GM12865 (cell line): ENCODE measurements around the gene LRRC14B.
"Not testable (repeated sequence)": the region's sequence is repeated elsewhere in the genome, so short reads cannot be mapped to it uniquely, and the experiment has no call there.

Experiments used
- DNase-seq: peaks from one replicate; pipeline ENCODE4 v3.0.0; 2010; ENCODE audit warnings: low read depth
- H3K4me3 ChIP-seq: 2 replicates; pipeline ENCODE4 v1.5.1; 2011; ENCODE audit warnings: mild to moderate bottlenecking, low read depth, low read length, control low read depth
- CTCF ChIP-seq: IDR thresholded peaks from 2 replicates; pipeline ENCODE4 v1.5.1; 2011; ENCODE audit warnings: low read length, control low read depth, low read depth, inconsistent platforms; ENCODE audit not compliant: insufficient read depth; ENCODE audit errors: missing control alignments

The LRRC14B gene

DNA sequence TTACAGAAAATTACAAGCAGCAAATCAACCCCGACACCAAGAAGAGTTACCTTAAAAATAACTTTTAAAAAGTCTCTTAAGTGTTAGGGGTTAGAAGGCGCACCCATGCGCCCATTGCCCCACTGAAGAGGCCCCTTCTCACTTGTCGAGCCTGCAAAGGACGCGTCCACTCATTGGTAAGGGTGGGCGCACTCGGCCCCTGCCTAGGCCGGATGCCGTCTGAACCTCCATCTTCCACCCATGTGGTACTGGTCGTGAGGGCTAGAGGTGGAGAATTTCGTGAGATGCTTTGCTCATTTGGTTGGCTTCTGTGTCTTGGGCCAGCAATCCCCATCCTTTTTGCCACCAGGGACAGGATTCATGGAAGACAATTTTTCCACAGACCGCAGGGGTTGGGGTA lies 27.5 kb upstream of the LRRC14B start:
- no peak for DNase-seq
- TF ChIP-seq CTCF, result no peak
- H3K4me3 ChIP-seq, result no peak overlapping the region

DNA sequence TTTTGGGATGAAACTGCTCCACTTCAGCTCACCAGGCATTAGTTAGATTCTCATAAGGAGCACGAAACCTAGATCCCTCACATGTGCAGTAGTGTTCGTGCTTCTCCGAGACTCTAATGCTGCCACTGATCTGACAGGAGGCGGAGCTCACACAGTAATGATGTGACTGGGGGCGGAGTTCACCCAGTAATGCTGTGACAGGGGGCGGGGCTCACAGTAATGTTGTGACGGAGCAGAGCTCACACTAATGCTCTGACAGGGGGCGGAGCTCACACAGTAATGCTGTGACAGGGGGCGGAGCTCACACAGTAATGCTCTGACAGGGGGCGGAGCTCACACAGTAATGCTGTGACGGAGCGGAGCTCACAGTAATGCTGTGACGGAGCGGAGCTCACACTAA lies 27.1 kb upstream of the LRRC14B start:
- no peak overlapping the region for H3K4me3 ChIP-seq
- DNase-seq, result no peak
- no peak for TF ChIP-seq CTCF

GRCh38 chr5:164783-165182 lies 26.5 kb upstream of the LRRC14B start:
- not testable (repeated sequence) for H3K4me3 ChIP-seq, DNase-seq

DNA sequence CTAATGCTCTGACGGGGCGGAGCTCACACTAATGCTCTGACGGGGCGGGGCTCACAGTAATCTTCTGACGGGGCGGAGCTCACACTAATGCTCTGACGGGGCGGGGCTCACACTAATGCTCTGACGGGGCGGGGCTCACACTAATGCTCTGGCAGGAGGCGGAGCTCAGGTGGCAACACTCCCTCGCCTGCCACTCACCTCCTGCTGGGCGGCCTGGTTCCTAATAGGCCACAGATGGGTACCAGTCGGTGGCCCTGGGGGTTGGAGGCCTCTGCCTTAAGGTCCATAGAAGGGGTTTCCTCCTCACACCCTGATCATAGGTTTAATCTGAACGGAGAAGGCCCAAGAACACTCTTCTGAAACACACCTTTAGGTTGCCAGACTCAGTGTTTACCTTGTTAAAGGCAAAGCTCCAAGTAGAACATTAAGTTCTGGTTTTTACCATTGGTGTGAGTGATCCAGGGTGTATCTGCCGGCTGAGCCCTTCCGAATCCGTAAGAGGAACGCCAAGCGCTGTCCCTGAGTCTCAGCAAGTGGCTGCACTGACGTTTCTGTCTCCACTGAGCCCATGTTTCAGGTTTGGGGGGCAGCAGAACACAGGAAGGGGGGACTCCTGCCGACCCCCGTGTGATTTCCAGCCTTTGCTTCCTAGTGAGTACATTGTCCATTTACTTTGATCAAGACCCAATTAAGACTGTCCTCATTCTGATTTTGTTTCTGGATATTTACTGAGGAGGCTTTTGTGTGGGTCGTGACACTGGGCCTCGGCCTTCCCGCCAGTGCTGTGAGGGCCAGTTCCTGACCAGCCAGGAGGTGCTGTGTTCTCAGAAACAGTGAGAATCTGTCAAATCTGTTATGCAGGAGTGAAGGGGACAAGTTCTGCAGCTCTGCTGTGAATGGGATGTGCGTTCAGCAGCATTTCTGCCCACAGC lies 24.6 kb upstream of the LRRC14B start:
- no peak for DNase-seq
- no peak for TF ChIP-seq CTCF
- no peak overlapping the region for H3K4me3 ChIP-seq

DNA sequence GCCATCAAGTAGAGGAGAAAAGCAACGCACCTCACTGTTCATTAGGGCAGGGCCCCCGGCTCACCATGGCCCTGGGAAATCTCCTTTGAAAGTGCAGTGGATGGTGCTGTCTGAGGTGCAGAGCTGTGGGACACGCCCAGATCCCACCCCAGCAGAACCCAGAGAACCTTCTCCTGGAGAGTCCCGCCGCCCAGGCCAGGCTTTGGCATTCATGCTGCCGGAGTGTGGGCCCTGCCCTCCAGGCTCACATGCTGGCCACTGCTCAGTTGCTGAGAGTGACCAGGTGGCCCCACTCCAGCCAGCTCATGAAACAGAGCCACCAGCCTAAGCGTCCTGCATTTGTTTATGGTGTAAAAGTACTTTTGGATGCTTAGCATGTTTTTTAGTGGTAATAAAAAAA lies 23.8 kb upstream of the LRRC14B start:
- H3K4me3 ChIP-seq, result no peak overlapping the region
- DNase-seq, result no peak
- no peak for TF ChIP-seq CTCF

DNA sequence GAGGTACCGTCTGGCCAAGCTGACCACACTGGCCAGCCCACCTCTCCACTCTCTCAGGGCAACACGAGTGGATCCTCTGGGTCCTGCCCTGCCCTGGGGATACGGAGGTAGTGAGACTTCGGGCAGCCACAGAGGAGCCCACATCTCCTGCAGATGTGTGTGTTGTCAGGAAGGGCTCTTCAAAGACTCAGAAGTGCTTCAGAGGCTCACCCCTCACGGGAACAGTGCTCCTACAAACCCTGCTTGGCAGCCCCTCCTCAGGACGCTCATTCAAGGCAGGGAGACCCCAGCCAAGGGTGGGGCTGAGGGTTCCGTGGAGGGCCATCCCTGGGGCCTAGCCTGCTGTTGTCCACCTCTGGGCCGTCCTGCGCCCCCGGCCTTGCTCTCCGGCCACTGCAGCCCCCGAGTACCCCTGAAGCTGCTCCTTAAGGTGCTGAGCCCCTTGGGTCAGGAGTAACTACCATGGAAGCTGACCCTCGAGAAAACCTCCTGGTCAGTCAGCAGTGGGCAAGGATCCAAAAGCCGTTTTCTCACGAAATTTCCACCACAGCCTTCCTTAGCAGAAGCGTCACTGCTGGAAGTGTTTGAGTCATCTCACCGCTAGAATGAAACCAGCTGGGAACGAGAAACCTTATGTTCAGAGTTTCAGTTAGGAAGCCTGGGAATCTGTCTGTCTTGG lies 23.2 kb upstream of the LRRC14B start:
- H3K4me3 ChIP-seq, result no peak overlapping the region
- TF ChIP-seq CTCF, result no peak
- no peak for DNase-seq

DNA sequence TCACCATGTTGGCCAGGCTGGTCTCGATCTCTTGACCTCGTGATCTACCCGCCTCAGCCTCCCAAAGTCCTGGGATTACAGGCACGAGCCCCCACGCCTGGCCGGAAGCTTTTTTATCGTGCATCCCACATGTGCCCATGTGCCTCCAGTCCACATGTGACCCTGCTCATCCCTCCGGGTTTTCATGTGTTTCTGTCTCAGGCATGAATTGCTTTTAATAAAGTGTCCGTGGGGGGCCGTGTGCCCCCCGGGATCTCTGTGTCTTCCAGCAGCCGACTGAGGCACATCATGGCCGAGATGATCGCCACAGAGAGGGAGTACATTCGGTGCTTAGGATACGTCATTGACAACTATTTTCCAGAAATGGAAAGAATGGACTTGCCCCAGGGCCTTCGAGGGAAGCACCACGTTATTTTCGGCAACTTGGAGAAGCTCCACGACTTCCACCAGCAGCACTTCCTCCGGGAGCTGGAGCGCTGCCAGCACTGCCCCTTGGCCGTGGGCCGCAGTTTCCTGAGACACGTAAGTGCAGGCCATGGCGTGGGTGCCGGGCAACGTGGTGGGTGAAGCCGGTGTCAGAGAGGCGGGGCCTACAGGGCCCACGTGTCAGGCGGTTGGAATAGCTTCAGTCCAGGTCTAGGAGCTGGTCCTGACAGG lies 22.1 kb upstream of the LRRC14B start:
- no peak overlapping the region for H3K4me3 ChIP-seq
- no peak for TF ChIP-seq CTCF
- no peak for DNase-seq
